IPS-18a (cell line): ENCODE results near the gene APCDD1L.
A peak's percentile ranks its signal among the peaks of the same experiment; 100 is the strongest.

ENCODE experiments used
- H3K27ac ChIP-seq: one replicate; pipeline ENCODE4 v1.5.1; 2013; ENCODE audit warnings: low read length
- H3K27me3 ChIP-seq: one replicate; pipeline ENCODE4 v1.6.1; 2013; ENCODE audit warnings: mild to moderate bottlenecking, low read length; ENCODE audit not compliant: control insufficient read depth, insufficient read depth
- H3K36me3 ChIP-seq: one replicate; pipeline ENCODE4 v1.6.1; 2013; ENCODE audit warnings: low read depth, low read length; ENCODE audit not compliant: control insufficient read depth
- H3K4me1 ChIP-seq: one replicate; pipeline ENCODE4 v1.6.1; 2013; ENCODE audit warnings: low read depth, low read length; ENCODE audit not compliant: control insufficient read depth
- H3K4me3 ChIP-seq: one replicate; pipeline ENCODE4 v1.5.1; 2013; ENCODE audit warnings: low read length
- H3K9ac ChIP-seq: one replicate; pipeline ENCODE4 v1.6.1; 2013; ENCODE audit warnings: mild to moderate bottlenecking, low read length, moderate library complexity
- H3K9me3 ChIP-seq: one replicate; pipeline ENCODE4 v1.6.1; 2013; ENCODE audit warnings: low read depth, low read length; ENCODE audit not compliant: control insufficient read depth

Gene APCDD1L

DNA sequence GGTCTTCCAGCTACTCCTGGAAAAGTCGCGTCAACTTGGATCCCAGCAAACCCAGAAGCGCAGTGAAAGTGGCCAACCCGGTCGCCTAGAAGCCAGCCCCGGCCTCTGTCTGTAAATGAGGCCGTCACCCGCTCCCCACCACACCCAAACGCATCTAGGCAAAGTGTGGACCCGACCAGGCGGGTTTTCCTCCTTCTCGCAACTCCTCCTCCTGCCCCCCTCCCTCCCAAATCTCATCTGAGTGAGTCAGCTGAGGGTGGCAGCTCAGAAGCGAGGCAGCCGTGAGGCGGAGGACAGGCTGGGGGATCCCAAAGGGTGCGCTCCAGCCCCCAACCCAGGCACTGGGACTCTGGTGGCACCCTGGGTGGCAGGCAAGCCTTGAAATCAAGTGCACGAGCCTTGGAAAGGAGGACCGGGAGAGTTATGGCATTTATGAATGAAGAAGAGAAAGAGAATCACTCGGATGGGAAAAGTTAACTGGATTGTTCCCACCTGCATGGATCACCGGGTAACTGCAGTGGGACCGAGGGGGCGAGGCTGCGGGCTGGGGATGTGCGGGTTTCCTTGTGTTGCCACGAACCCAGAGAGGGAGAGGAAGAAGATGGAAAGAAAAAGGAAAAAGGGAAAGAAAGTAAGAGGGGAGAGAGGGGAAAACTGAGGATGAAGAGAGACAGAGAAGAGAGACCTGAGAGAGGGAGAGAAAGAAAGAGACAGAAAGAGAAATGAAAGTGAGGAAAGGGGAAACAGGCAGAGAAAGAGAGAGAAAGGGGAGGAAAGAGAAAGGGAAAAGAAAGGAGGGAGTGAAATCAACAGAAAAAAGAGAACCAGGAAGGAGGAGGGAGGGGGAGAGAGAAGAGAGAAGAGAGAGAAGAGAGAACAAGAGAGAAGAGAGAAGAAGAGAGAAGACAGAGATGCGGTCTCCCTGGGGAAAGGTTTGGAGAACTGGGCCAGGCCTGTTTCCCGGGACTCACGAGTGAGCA lies at the start of gene APCDD1L:
TSS of gene APCDD1L (minus strand) at position 167 of the 980 bp plus-strand sequence. CDS start 692 bp downstream, outside the sequence.
- Histone ChIP-seq H3K4me1 (peaks cover 9% of the 10 kb centered on the region), H3K36me3 (no peaks in the 10 kb centered on the region), H3K4me3 (peak within 1 kb of the TSS; percentile 67), H3K27ac (no peak within 1 kb of the TSS), H3K9me3 (no peaks in the 10 kb centered on the region), H3K9ac (no peak within 1 kb of the TSS), H3K27me3 (peaks cover 47% of the 10 kb centered on the region)

DNA sequence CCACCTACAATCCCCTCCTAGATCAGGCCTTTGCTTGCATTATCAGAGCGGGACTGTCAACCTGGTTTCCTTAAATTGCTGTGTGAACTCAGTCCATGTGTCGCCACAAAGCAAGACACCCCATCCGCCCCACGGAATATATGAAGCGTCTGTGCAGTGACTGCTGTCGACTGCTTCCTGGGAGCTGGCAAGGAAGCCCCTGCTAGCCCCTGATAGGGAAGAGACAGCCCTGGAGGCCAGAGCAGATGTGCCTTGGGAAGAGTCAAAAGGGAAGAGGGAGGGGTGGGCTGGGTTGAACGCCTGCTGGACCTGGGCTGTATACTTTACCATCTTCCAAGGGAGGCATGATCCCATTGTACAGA lies 44.1 kb upstream of the APCDD1L start:
- Histone ChIP-seq H3K27me3 (no peaks in the 10 kb centered on the region), H3K4me3 (no peak overlapping the region), H3K4me1 (no peaks in the 10 kb centered on the region), H3K27ac (no peak overlapping the region), H3K36me3 (no peaks in the 10 kb centered on the region), H3K9me3 (no peaks in the 10 kb centered on the region), H3K9ac (no peak overlapping the region)

DNA sequence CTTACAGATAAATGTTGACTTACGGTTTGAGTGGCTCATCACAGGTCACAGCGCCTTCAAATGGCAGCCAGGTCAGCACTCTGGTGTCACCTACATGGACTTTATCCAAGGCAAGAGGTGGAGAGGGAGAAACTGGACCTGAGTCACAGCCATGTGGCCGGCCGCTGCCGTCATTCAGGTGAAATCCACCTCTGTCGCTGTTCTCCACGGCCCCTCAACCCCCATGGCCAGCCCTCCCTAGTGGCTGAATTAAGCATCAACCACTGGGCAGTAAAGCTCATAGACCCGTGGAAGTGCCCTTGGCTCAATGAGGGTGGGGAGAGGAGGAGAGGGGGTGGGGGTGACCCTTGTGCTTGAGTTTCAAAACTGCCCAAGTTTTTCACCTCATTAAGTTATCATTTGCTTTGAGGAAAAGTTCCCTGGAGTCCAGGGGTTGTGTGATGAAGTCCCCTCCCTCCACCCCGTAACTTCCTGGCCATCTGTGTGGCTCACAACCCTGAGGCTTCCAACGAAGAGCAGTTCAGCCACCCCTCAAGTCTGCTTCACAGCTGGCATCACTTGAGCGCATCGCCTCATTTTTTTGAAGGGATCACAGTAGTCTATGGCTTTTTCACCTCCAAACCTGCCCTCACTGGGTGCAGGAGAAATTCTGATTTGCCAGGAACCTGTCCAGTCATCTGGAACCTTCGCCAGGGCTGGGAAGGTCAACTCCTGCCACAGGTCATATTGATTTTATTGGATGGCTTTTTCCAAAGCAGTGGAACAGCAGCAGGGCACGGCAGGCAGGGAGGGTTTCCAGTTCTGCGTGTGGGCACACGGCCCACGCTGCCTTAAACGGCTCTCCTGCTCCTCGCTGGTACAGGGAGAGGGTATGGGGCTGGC lies 43.5 kb upstream of the APCDD1L start:
- no peak overlapping the region for H3K9ac ChIP-seq
- no peaks in the 10 kb centered on the region for H3K36me3 ChIP-seq
- no peak overlapping the region for H3K27ac ChIP-seq

DNA sequence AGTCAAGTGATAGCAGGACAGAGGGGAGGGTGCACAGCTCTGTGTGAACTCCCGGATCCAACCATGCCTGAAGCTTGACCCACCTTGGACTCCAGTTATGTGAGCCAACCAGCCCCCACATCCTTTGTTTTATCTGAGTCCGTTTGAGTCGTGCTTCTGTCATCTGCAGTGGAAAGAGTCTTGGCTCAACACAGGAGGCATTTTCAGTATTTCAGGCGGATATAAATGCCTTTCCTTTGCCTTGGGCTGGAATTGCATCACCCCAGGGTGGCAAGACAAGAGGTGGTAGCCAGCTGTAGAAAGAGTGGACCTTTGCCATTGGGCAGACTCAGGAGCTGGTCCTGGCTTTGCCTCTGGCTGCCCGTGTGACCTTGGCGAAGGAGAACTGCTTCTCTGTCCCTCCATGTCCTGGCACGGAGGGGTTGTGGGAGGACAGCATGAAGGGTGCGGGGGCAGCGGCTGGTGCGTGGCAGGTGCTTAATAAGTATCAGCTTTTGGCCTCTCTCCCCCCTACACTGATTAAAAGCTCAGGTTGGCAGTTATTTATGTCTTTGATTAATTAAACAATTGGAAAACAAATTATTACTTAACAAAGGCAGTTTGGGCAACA lies 42.6 kb upstream of the APCDD1L start:
- Histone ChIP-seq H3K36me3 (no peaks in the 10 kb centered on the region), H3K4me1 (no peaks in the 10 kb centered on the region), H3K4me3 (no peak overlapping the region), H3K27me3 (no peaks in the 10 kb centered on the region), H3K9ac (no peak overlapping the region), H3K27ac (no peak overlapping the region), H3K9me3 (no peaks in the 10 kb centered on the region)

More for the DNA sequence above, 43.5 kb upstream of the APCDD1L start:
- H3K4me3 ChIP-seq = no peak overlapping the region
- H3K9me3 ChIP-seq = no peaks in the 10 kb centered on the region
- H3K4me1 ChIP-seq = no peaks in the 10 kb centered on the region
- no peaks in the 10 kb centered on the region for H3K27me3 ChIP-seq

DNA sequence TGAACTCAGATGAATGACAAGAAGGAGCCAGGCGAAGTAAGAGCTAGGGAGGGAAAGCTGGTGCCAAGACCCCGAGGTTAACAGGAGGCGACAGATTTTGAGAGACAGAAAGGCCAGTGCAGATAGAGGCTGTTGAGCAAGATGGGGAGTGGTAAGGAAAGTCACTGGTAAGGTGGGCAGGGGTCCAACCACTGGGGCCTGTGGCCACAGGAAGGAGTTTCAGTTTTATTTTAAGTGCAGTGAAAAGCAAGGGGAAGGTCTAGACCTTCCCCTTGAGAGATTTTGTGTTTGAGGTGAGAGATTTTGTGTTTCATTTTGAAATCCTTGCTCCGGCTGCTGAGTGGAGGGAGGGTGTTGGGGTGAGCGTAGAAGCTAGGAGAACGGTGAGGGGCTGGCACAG lies 41.8 kb upstream of the APCDD1L start:
- Histone ChIP-seq H3K9me3 (no peaks in the 10 kb centered on the region), H3K27me3 (no peaks in the 10 kb centered on the region), H3K4me1 (no peaks in the 10 kb centered on the region), H3K36me3 (no peaks in the 10 kb centered on the region), H3K4me3 (no peak overlapping the region), H3K27ac (no peak overlapping the region), H3K9ac (no peak overlapping the region)

DNA sequence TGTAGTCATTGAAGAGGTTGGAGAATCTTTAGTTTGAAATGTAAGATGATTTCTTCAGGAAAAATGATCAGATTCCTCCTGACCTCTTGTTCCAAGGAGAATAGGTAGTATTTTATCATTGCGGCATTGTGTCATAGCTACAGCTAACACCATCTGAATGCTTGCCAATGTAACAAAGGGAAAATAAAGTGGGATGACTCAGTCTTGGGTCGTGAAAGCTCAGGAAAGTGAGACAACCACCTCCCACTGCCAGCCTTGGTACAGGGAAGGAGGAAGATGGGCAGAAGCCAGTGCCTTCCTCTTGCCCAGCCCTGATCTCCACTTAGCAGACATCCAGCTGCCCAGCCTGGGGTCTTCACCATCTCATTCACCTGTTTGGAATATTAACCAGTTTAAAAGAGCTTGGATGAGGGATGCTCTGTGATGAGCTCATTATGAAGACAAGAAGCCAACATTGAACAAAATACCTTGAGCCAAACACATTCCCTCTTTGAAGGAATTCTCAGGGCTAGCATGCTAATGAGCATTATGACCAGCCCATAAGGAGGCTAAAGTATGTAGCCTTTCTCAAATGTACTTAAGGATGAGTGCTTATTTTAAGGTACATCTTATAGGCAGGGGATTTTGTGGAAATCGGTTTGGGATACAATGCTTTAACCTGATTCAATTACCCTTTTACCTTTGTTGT lies 40.0 kb upstream of the APCDD1L start:
- Histone ChIP-seq H3K27ac (no peak overlapping the region), H3K9ac (no peak overlapping the region), H3K36me3 (no peaks in the 10 kb centered on the region)

GRCh38 chr20:58554541-58554940 lies 39.3 kb upstream of the APCDD1L start:
- Histone ChIP-seq H3K36me3 (no peaks in the 10 kb centered on the region), H3K4me1 (no peaks in the 10 kb centered on the region), H3K9me3 (no peaks in the 10 kb centered on the region), H3K27me3 (no peaks in the 10 kb centered on the region), H3K4me3 (no peak overlapping the region), H3K27ac (no peak overlapping the region), H3K9ac (no peak overlapping the region)

More for the DNA sequence above, 40.0 kb upstream of the APCDD1L start:
- Histone ChIP-seq H3K9me3 (no peaks in the 10 kb centered on the region), H3K27me3 (no peaks in the 10 kb centered on the region), H3K4me3 (no peak overlapping the region), H3K4me1 (no peaks in the 10 kb centered on the region)

- Histone ChIP-seq H3K27me3 (no peaks in the 10 kb centered on the region), H3K36me3 (no peaks in the 10 kb centered on the region)
Measured at GRCh38 chr20:58553841-58554240, 38.6 kb upstream of the APCDD1L start.

GRCh38 chr20:58553166-58553696 lies 38.0 kb upstream of the APCDD1L start:
- no peaks in the 10 kb centered on the region for H3K27me3 ChIP-seq
- no peak overlapping the region for H3K4me3 ChIP-seq
- no peaks in the 10 kb centered on the region for H3K9me3 ChIP-seq
- no peak overlapping the region for H3K27ac ChIP-seq
- H3K9ac ChIP-seq = no peak overlapping the region
- no peaks in the 10 kb centered on the region for H3K4me1 ChIP-seq
- H3K36me3 ChIP-seq = no peaks in the 10 kb centered on the region

More at GRCh38 chr20:58553841-58554240, 38.6 kb upstream of the APCDD1L start:
- no peak overlapping the region for H3K4me3 ChIP-seq
- no peak overlapping the region for H3K9ac ChIP-seq
- H3K4me1 ChIP-seq = no peaks in the 10 kb centered on the region
- H3K9me3 ChIP-seq = no peaks in the 10 kb centered on the region
- H3K27ac ChIP-seq = no peak overlapping the region

- H3K4me3 ChIP-seq = no peak overlapping the region
- no peak overlapping the region for H3K27ac ChIP-seq
- no peak overlapping the region for H3K9ac ChIP-seq
- H3K36me3 ChIP-seq = no peaks in the 10 kb centered on the region
- no peaks in the 10 kb centered on the region for H3K9me3 ChIP-seq
- H3K4me1 ChIP-seq = no peaks in the 10 kb centered on the region
- no peaks in the 10 kb centered on the region for H3K27me3 ChIP-seq
Measured at GRCh38 chr20:58552366-58552934, 37.3 kb upstream of the APCDD1L start.
